Measurements from ENCODE around the gene RGS5.
"Not testable (repeated sequence)": the region's sequence is repeated elsewhere in the genome, so short reads cannot be mapped to it uniquely, and the experiment has no call there.

RGS5 gene

GRCh38 chr1:163240705-163241104 lies 38.0 kb upstream of the RGS5 start:
- H3K4me3 ChIP-seq (replicated peaks; ENCODE audit: insufficient read depth, low read length) = no peak overlapping the region
- TF ChIP-seq GABPA (IDR thresholded peaks at IDR 0.05; ENCODE audit: low read depth) (no peak), CTCF (IDR thresholded peaks at IDR 0.05; ENCODE audit: insufficient read depth, low read length) (no peak), POLR2AphosphoS5 (IDR thresholded peaks at IDR 0.05; ENCODE audit: low read depth) (no peak), REST (IDR thresholded peaks at IDR 0.05; ENCODE audit: insufficient replicate concordance, low read depth) (no peak), SPI1 (IDR thresholded peaks at IDR 0.05; ENCODE audit: borderline replicate concordance, low read depth) (no peak)
- DNase-seq (ENCODE audit: low read depth in 1 of 2, low spot score in 1 of 2) = no peak
- H3K27me3 ChIP-seq (ENCODE audit: insufficient read depth, poor library complexity, severe bottlenecking) = no peaks in the 10 kb centered on the region
- no peak overlapping the region for H3K27ac ChIP-seq (replicated peaks)

- not testable (repeated sequence) for H3K4me3 ChIP-seq (replicated peaks; ENCODE audit: insufficient read depth, low read length); H3K27ac ChIP-seq (replicated peaks); DNase-seq (ENCODE audit: low read depth in 1 of 2, low spot score in 1 of 2); H3K27me3 ChIP-seq (ENCODE audit: insufficient read depth, poor library complexity, severe bottlenecking)
These were observed 30.9 kb upstream of the RGS5 start for GRCh38 chr1:163233643-163234042.

- H3K4me3 ChIP-seq (replicated peaks; ENCODE audit: insufficient read depth, low read length) = no peak overlapping the region
- DNase-seq (ENCODE audit: low read depth in 1 of 2, low spot score in 1 of 2) = no peak
- no peak for TF ChIP-seq POLR2AphosphoS5 (IDR thresholded peaks at IDR 0.05; ENCODE audit: low read depth)
- TF ChIP-seq REST (IDR thresholded peaks at IDR 0.05; ENCODE audit: insufficient replicate concordance, low read depth) = no peak
- TF ChIP-seq CTCF (IDR thresholded peaks at IDR 0.05; ENCODE audit: insufficient read depth, low read length) = no peak
- no peak for TF ChIP-seq SPI1 (IDR thresholded peaks at IDR 0.05; ENCODE audit: borderline replicate concordance, low read depth)
- no peak for TF ChIP-seq GABPA (IDR thresholded peaks at IDR 0.05; ENCODE audit: low read depth)
- H3K27ac ChIP-seq (replicated peaks) = no peak overlapping the region
- no peaks in the 10 kb centered on the region for H3K27me3 ChIP-seq (ENCODE audit: insufficient read depth, poor library complexity, severe bottlenecking)
These were observed 28.7 kb upstream of the RGS5 start for GRCh38 chr1:163231385-163231784.

GRCh38 chr1:163230827-163231226 lies 28.1 kb upstream of the RGS5 start:
- TF ChIP-seq POLR2AphosphoS5 (IDR thresholded peaks at IDR 0.05; ENCODE audit: low read depth) = no peak
- TF ChIP-seq REST (IDR thresholded peaks at IDR 0.05; ENCODE audit: insufficient replicate concordance, low read depth) = no peak
- no peak for TF ChIP-seq SPI1 (IDR thresholded peaks at IDR 0.05; ENCODE audit: borderline replicate concordance, low read depth)
- no peak for TF ChIP-seq GABPA (IDR thresholded peaks at IDR 0.05; ENCODE audit: low read depth)
- no peak for TF ChIP-seq CTCF (IDR thresholded peaks at IDR 0.05; ENCODE audit: insufficient read depth, low read length)
- H3K27me3 ChIP-seq (ENCODE audit: insufficient read depth, poor library complexity, severe bottlenecking) = no peaks in the 10 kb centered on the region
- H3K4me3 ChIP-seq (replicated peaks; ENCODE audit: insufficient read depth, low read length) = no peak overlapping the region
- H3K27ac ChIP-seq (replicated peaks) = no peak overlapping the region
- DNase-seq (ENCODE audit: low read depth in 1 of 2, low spot score in 1 of 2) = no peak

- H3K27me3 ChIP-seq (ENCODE audit: insufficient read depth, poor library complexity, severe bottlenecking); DNase-seq (ENCODE audit: low read depth in 1 of 2, low spot score in 1 of 2); H3K4me3 ChIP-seq (replicated peaks; ENCODE audit: insufficient read depth, low read length); H3K27ac ChIP-seq (replicated peaks): not testable (repeated sequence)
These were observed 25.6 kb upstream of the RGS5 start for GRCh38 chr1:163228271-163228670.

Measured in HL-60 (cell line).